ENCODE data around the gene NCR1. TPM values are rescaled to one million over a fixed set of nuclear protein-coding genes. Genes with fewer than 3 reads are reported as not detected.
A peak's percentile ranks its signal among the peaks of the same experiment; 100 is the strongest.
"Not testable (repeated sequence)": the region's sequence is repeated elsewhere in the genome, so short reads cannot be mapped to it uniquely, and the experiment has no call there.

NCR1 gene
- total and polyA plus RNA-seq, 7 donors, result 0.60 TPM; not detected in 6

GRCh38 chr19:54916822-54917221, 10.9 kb downstream of the NCR1 start:
- Histone ChIP-seq H3K9me3 (no peaks in the 10 kb centered on the region), H3K27me3 (peaks cover 0 to 16% (median 0%) of the 10 kb centered on the region in 3 donors), H3K27ac (no peak overlapping the region), H3K36me3 (no peaks in the 10 kb centered on the region), H3K4me3 (no peak overlapping the region), H3K4me1 (no peaks in the 10 kb centered on the region)
- no peak for DNase-seq
- TF ChIP-seq CTCF (IDR thresholded peaks at IDR 0.05), result no peak
- no peak for TF ChIP-seq POLR2A (IDR thresholded peaks at IDR 0.05)
- no peak for TF ChIP-seq POLR2AphosphoS5 (IDR thresholded peaks at IDR 0.05)
- TF ChIP-seq EP300 (IDR thresholded peaks at IDR 0.05), result no peak
- intact Hi-C loops (cut with DNase I), result no loop called here
- WGBS, 2 donors, result 66 to 77% methylated on average over 11 of the region's 11 CpGs

- intact Hi-C loops (cut with DNase I), result no loop called here
- Histone ChIP-seq H3K27ac (no peak overlapping the region), H3K36me3 (no peaks in the 10 kb centered on the region), H3K9me3 (no peaks in the 10 kb centered on the region), H3K27me3 (peaks cover 0 to 16% (median 0%) of the 10 kb centered on the region in 3 donors), H3K4me1 (no peaks in the 10 kb centered on the region), H3K4me3 (no peak overlapping the region)
- TF ChIP-seq POLR2AphosphoS5 (IDR thresholded peaks at IDR 0.05) (no peak), CTCF (IDR thresholded peaks at IDR 0.05) (no peak), EP300 (IDR thresholded peaks at IDR 0.05) (no peak), POLR2A (IDR thresholded peaks at IDR 0.05) (no peak)
- WGBS, 2 donors, result 86 to 90% methylated on average over 9 of the region's 9 CpGs
- DNase-seq, result no peak
These were observed 12.6 kb downstream of the NCR1 start for GRCh38 chr19:54918499-54918898.

GRCh38 chr19:54919646-54920563, 14.0 kb downstream of the NCR1 start:
- DNase-seq; intact Hi-C loops (cut with DNase I): not testable (repeated sequence)
- H3K27me3 ChIP-seq, result peaks cover 0 to 16% (median 0%) of the 10 kb centered on the region in 3 donors

GRCh38 chr19:54921082-54921481, 15.1 kb downstream of the NCR1 start:
- peaks cover 0 to 16% (median 0%) of the 10 kb centered on the region in 3 donors for H3K27me3 ChIP-seq
- H3K36me3 ChIP-seq, result no peaks in the 10 kb centered on the region
- no peak for DNase-seq
- TF ChIP-seq POLR2AphosphoS5 (IDR thresholded peaks at IDR 0.05), result no peak
- TF ChIP-seq CTCF (IDR thresholded peaks at IDR 0.05), result no peak
- no peak for TF ChIP-seq POLR2A (IDR thresholded peaks at IDR 0.05)
- TF ChIP-seq EP300 (IDR thresholded peaks at IDR 0.05), result no peak
- no peak overlapping the region for H3K4me3 ChIP-seq
- intact Hi-C loops (cut with DNase I), result no loop called here
- WGBS, 2 donors, result 53 to 68% methylated on average over 7 of the region's 7 CpGs
- no peaks in the 10 kb centered on the region for H3K9me3 ChIP-seq
- no peaks in the 10 kb centered on the region for H3K4me1 ChIP-seq
- H3K27ac ChIP-seq, result no peak overlapping the region

More at GRCh38 chr19:54919646-54920563, 14.0 kb downstream of the NCR1 start:
- not testable (repeated sequence) for H3K9me3 ChIP-seq, H3K27ac ChIP-seq, H3K4me3 ChIP-seq, H3K36me3 ChIP-seq, H3K4me1 ChIP-seq
- 31 to 44% methylated on average over 21 to 23 of the region's 24 CpGs for WGBS, 2 donors
- peak in 1 of 4 experiments; percentile 19 for TF ChIP-seq CTCF (IDR thresholded peaks at IDR 0.05)

Measured in sigmoid colon (tissue), 7 donors.